GM12892 (cell line): ENCODE data around the gene ENOX1.

Experiments used
- POLR2A ChIP-seq: IDR thresholded peaks from 2 replicates; pipeline ENCODE4 v1.6.1; 2011; ENCODE audit warnings: low read depth, low read length, control low read depth
- TAF1 ChIP-seq: IDR thresholded peaks from 2 replicates; pipeline ENCODE4 v1.6.1; 2011; ENCODE audit warnings: low read depth, mild to moderate bottlenecking, control low read depth, low read length, borderline replicate concordance

DNA sequence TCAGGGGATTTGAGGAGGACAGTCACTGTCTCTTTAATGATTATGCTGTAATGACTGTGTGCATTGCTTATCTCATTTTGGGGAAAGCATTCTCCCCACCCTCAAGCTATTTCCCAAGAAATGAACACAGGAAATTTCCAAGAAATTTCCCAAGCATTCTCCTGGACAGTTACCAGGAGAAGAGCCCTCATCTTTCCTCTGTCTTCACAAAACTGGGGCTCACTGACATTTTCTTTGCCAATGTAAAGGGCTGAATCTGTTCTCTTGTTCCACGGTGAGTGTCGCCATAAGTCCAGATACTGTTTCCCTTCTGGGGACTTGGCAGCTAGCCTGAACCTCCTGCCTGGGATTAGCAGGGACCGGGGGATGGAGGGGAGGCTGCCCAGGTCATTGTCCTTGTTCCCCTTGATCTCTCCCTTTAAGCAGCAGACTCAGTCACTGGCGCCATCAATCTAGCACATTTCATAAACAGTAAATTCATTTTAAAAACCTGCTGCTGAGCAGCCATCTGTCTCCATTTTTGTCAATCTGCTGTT is 590.6 kb downstream of the ENOX1 start:
- TF ChIP-seq TAF1 (no peak), POLR2A (no peak)
